Activated CD4-positive, alpha-beta memory T cell treated with anti-CD3 and anti-CD28 coated beads, Interleukin-2, amount 10 ng/mL, durations not matched to agents 7 days and 5 days (primary cell): ENCODE results near the gene FAM174B. TPM values are rescaled to one million over a fixed set of nuclear protein-coding genes. Genes with fewer than 3 reads are reported as not detected.
"Not testable (repeated sequence)": the region's sequence is repeated elsewhere in the genome, so short reads cannot be mapped to it uniquely, and the experiment has no call there.

Experiments
- CTCF ChIA-PET: fragments of 350-600 bp; sonication (Branson Sonifier 250); formaldehyde crosslinking; loops from one replicate; lab custom pipeline; 2021; ENCODE audit warnings: antibody characterized with exemption, inconsistent platforms; lab: Charles Lee
- POLR2A ChIA-PET: fragments of 350-600 bp; sonication (Branson Sonifier 250); formaldehyde crosslinking; loops from one replicate; lab custom pipeline; 2021; ENCODE audit warnings: antibody characterized with exemption; lab: Charles Lee
- DNase-seq: peaks from one replicate; pipeline ENCODE4 v3.0.0-alpha.2; 2020
- H3K27ac Mint-ChIP-seq: one replicate; pipeline ENCODE4 v1.8.0; 2021; ENCODE audit warnings: mild to moderate bottlenecking, mixed read lengths
- H3K27me3 Mint-ChIP-seq: one replicate; pipeline ENCODE4 v1.8.0; 2021; ENCODE audit warnings: mixed read lengths
- H3K36me3 Mint-ChIP-seq: one replicate; pipeline ENCODE4 v1.8.0; 2021; ENCODE audit warnings: low read depth, mixed read lengths
- H3K4me1 Mint-ChIP-seq: one replicate; pipeline ENCODE4 v1.8.0; 2021; ENCODE audit warnings: mixed read lengths
- H3K4me3 Mint-ChIP-seq: one replicate; pipeline ENCODE4 v1.8.0; 2021; ENCODE audit warnings: mild to moderate bottlenecking, mixed read lengths
- H3K9me3 Mint-ChIP-seq: one replicate; pipeline ENCODE4 v1.8.0; 2021; ENCODE audit warnings: mixed read lengths
- total RNA-seq, 2 experiments: library from RNA; stranded (reverse); gene quantifications; one replicate each; pipeline ENCODE4 v1.2.3, GENCODE V29; 2021

Gene FAM174B
- total RNA-seq, 2 experiments from 2014 or later, result 2.8 to 3.0 TPM

GRCh38 chr15:92616621-92617548 lies 38.7 kb downstream of the FAM174B start:
- no peaks in the 10 kb centered on the region for H3K9me3 Mint-ChIP-seq
- ChIA-PET POLR2A (no interaction called here), CTCF (no interaction called here)
- DNase-seq, result no peak
- peaks cover 5% of the 10 kb centered on the region for H3K4me1 Mint-ChIP-seq
- peaks cover 3% of the 10 kb centered on the region for H3K27me3 Mint-ChIP-seq
- H3K4me3 Mint-ChIP-seq, result no peak overlapping the region
- no peak overlapping the region for H3K27ac Mint-ChIP-seq
- no peaks in the 10 kb centered on the region for H3K36me3 Mint-ChIP-seq

GRCh38 chr15:92614791-92615785 lies 40.5 kb downstream of the FAM174B start:
- Mint-ChIP-seq H3K9me3 (no peaks in the 10 kb centered on the region), H3K4me3 (no peak overlapping the region), H3K36me3 (no peaks in the 10 kb centered on the region), H3K4me1 (peaks cover 5% of the 10 kb centered on the region), H3K27me3 (peaks cover 3% of the 10 kb centered on the region), H3K27ac (no peak overlapping the region)
- no peak for DNase-seq
- POLR2A ChIA-PET, result no interaction called here
- CTCF ChIA-PET, result no interaction called here

- Mint-ChIP-seq H3K27ac (no peak overlapping the region), H3K9me3 (no peaks in the 10 kb centered on the region), H3K4me3 (no peak overlapping the region), H3K27me3 (peaks cover 3% of the 10 kb centered on the region), H3K36me3 (no peaks in the 10 kb centered on the region), H3K4me1 (peaks cover 5% of the 10 kb centered on the region)
- no peak for DNase-seq
- ChIA-PET CTCF (no interaction called here), POLR2A (no interaction called here)
These were observed 41.3 kb downstream of the FAM174B start for GRCh38 chr15:92614301-92614700.

GRCh38 chr15:92613841-92614240 lies 41.7 kb downstream of the FAM174B start:
- POLR2A ChIA-PET, result no interaction called here
- H3K27ac Mint-ChIP-seq, result no peak overlapping the region
- CTCF ChIA-PET, result no interaction called here
- peaks cover 5% of the 10 kb centered on the region for H3K4me1 Mint-ChIP-seq
- H3K27me3 Mint-ChIP-seq, result peaks cover 3% of the 10 kb centered on the region
- no peaks in the 10 kb centered on the region for H3K9me3 Mint-ChIP-seq
- DNase-seq, result no peak
- no peak overlapping the region for H3K4me3 Mint-ChIP-seq
- no peaks in the 10 kb centered on the region for H3K36me3 Mint-ChIP-seq

GRCh38 chr15:92612891-92613290 lies 42.7 kb downstream of the FAM174B start:
- Mint-ChIP-seq H3K9me3 (no peaks in the 10 kb centered on the region), H3K27me3 (peaks cover 4% of the 10 kb centered on the region), H3K4me3 (no peak overlapping the region), H3K36me3 (no peaks in the 10 kb centered on the region), H3K4me1 (peaks cover 5% of the 10 kb centered on the region), H3K27ac (no peak overlapping the region)
- no peak for DNase-seq
- ChIA-PET POLR2A (no interaction called here), CTCF (interaction anchor here (1.0 to 1.1 kb wide), 2 partner anchors 10 to 102 kb away, joined by 4 to 6 read pairs; no protein-coding TSS in a partner anchor)

- no peak for DNase-seq
- H3K27me3 Mint-ChIP-seq, result peaks cover 9% of the 10 kb centered on the region
- no peak overlapping the region for H3K4me3 Mint-ChIP-seq
- ChIA-PET POLR2A (no interaction called here), CTCF (interaction anchor here (0.7 to 1.1 kb wide), 2 partner anchors 10 to 103 kb away, joined by 3 to 6 read pairs (median 4); no protein-coding TSS in a partner anchor)
- H3K27ac Mint-ChIP-seq, result no peak overlapping the region
- H3K9me3 Mint-ChIP-seq, result no peaks in the 10 kb centered on the region
- H3K36me3 Mint-ChIP-seq, result no peaks in the 10 kb centered on the region
- H3K4me1 Mint-ChIP-seq, result peaks cover 5% of the 10 kb centered on the region
These were observed 43.4 kb downstream of the FAM174B start for GRCh38 chr15:92611995-92612745.

GRCh38 chr15:92611150-92611549 lies 44.4 kb downstream of the FAM174B start:
- Mint-ChIP-seq H3K4me1 (peaks cover 5% of the 10 kb centered on the region), H3K4me3 (no peak overlapping the region), H3K9me3 (no peaks in the 10 kb centered on the region), H3K27me3 (peaks cover 9% of the 10 kb centered on the region), H3K27ac (no peak overlapping the region), H3K36me3 (no peaks in the 10 kb centered on the region)
- no peak for DNase-seq
- CTCF ChIA-PET, result interaction anchor here (0.7 kb wide), 1 partner anchor 104 kb away, joined by 3 read pairs; no protein-coding TSS in a partner anchor
- POLR2A ChIA-PET, result no interaction called here

- peaks cover 12% of the 10 kb centered on the region for H3K27me3 Mint-ChIP-seq
- ChIA-PET CTCF (no interaction called here), POLR2A (no interaction called here)
- H3K36me3 Mint-ChIP-seq, result no peaks in the 10 kb centered on the region
- DNase-seq, result no peak
- no peaks in the 10 kb centered on the region for H3K9me3 Mint-ChIP-seq
- H3K4me1 Mint-ChIP-seq, result peaks cover 5% of the 10 kb centered on the region
- H3K4me3 Mint-ChIP-seq, result no peak overlapping the region
- H3K27ac Mint-ChIP-seq, result no peak overlapping the region
These were observed 45.5 kb downstream of the FAM174B start for GRCh38 chr15:92610101-92610520.

GRCh38 chr15:92608866-92609700 lies 46.5 kb downstream of the FAM174B start:
- Mint-ChIP-seq H3K27me3 (peaks cover 11% of the 10 kb centered on the region), H3K36me3 (no peaks in the 10 kb centered on the region), H3K9me3 (no peaks in the 10 kb centered on the region), H3K4me3 (no peak overlapping the region), H3K4me1 (peaks cover under 1% of the 10 kb centered on the region), H3K27ac (no peak overlapping the region)
- no peak for DNase-seq
- POLR2A ChIA-PET, result no interaction called here
- CTCF ChIA-PET, result no interaction called here

GRCh38 chr15:92606836-92607150 lies 48.8 kb downstream of the FAM174B start:
- H3K27ac Mint-ChIP-seq, POLR2A ChIA-PET, H3K36me3 Mint-ChIP-seq, DNase-seq, H3K4me3 Mint-ChIP-seq, CTCF ChIA-PET, H3K4me1 Mint-ChIP-seq, H3K9me3 Mint-ChIP-seq: not testable (repeated sequence)
- peaks cover 16% of the 10 kb centered on the region for H3K27me3 Mint-ChIP-seq

- Mint-ChIP-seq H3K4me1 (no peaks in the 10 kb centered on the region), H3K9me3 (no peaks in the 10 kb centered on the region), H3K27me3 (peaks cover 18% of the 10 kb centered on the region), H3K27ac (no peak overlapping the region), H3K36me3 (no peaks in the 10 kb centered on the region), H3K4me3 (no peak overlapping the region)
- POLR2A ChIA-PET, result no interaction called here
- CTCF ChIA-PET, result no interaction called here
- DNase-seq, result no peak
These were observed 49.3 kb downstream of the FAM174B start for GRCh38 chr15:92606126-92606835.
